A673 (cell line): Measurements from ENCODE around the gene TMEM163. TPM values are rescaled to one million over a fixed set of nuclear protein-coding genes. Genes with fewer than 3 reads are reported as not detected.

Source experiments
- BruUV-seq: library from RNA; stranded (reverse); fragments of 400-500 nt; replicated peaks from 2 replicates; lab custom pipeline; 2021; lab: Mats Ljungman, UMichigan
- CTCF ChIA-PET: fragments of 300-600 bp; sonication (Branson Sonifier 250); formaldehyde crosslinking; loops from one replicate; lab custom pipeline; 2022; ENCODE audit warnings: antibody characterized with exemption; lab: Charles Lee
- POLR2A ChIA-PET: fragments of 300-600 bp; sonication (Branson Sonifier 250); formaldehyde crosslinking; loops from one replicate; lab custom pipeline; 2022; ENCODE audit warnings: antibody characterized with exemption; ENCODE audit not compliant: low non-redundant PET; lab: Charles Lee
- DNase-seq: peaks from one replicate; pipeline ENCODE4 v3.0.0-alpha.2; 2015; ENCODE audit warnings: low spot score
- H3K27ac ChIP-seq: fragments of 200-600 bp; sonication (generic); 2 replicates; pipeline ENCODE4 v1.5.1; 2016; ENCODE audit warnings: mixed run types, low read depth, mild to moderate bottlenecking, mixed read lengths, antibody characterized with exemption, low read length; ENCODE audit not compliant: poor library complexity, severe bottlenecking
- H3K27me3 ChIP-seq: fragments of 200-600 bp; sonication (generic); replicated peaks from 2 replicates; pipeline ENCODE4 v1.6.1; 2017; ENCODE audit warnings: mixed run types, low read depth, mild to moderate bottlenecking, mixed read lengths, antibody characterized with exemption, low read length; ENCODE audit not compliant: insufficient read depth, poor library complexity
- H3K36me3 ChIP-seq: fragments of 200-600 bp; sonication (generic); 2 replicates; pipeline ENCODE4 v1.6.1; 2016; ENCODE audit warnings: mixed run types, mild to moderate bottlenecking, mixed read lengths, antibody characterized with exemption, low read length; ENCODE audit not compliant: insufficient read depth, poor library complexity, severe bottlenecking
- H3K4me1 ChIP-seq: fragments of 200-600 bp; sonication (generic); 2 replicates; pipeline ENCODE4 v1.6.1; 2017; ENCODE audit warnings: mixed run types, mild to moderate bottlenecking, mixed read lengths, antibody characterized with exemption, low read length; ENCODE audit not compliant: insufficient read depth, poor library complexity, severe bottlenecking
- H3K4me3 ChIP-seq: fragments of 200-600 bp; sonication (generic); 2 replicates; pipeline ENCODE4 v1.5.1; 2016; ENCODE audit warnings: low read depth, mixed run types, mild to moderate bottlenecking, mixed read lengths, low read length; ENCODE audit not compliant: poor library complexity, severe bottlenecking
- H3K9me3 ChIP-seq: fragments of 200-600 bp; sonication (generic); 2 replicates; pipeline ENCODE4 v1.6.1; 2016; ENCODE audit warnings: mixed run types, low read depth, mild to moderate bottlenecking, mixed read lengths, antibody characterized with exemption, low read length; ENCODE audit not compliant: poor library complexity, severe bottlenecking
- EZH2 ChIP-seq: fragments of 200-600 bp; sonication (generic); IDR thresholded peaks from 2 replicates; pipeline ENCODE4 v1.6.1; 2017; ENCODE audit warnings: borderline replicate concordance, low read depth, mild to moderate bottlenecking, mixed read lengths, antibody characterized with exemption, low read length; ENCODE audit not compliant: poor library complexity, severe bottlenecking
- intact Hi-C: fragments of 100-400 bp; cut with micrococcal nuclease; formaldehyde crosslinking; loops from one replicate; pipeline ENCODE4 v1.10.0; 2022; ENCODE audit not compliant: unreplicated experiment
- total RNA-seq: library from RNA; stranded (reverse); gene quantifications from 2 replicates; pipeline ENCODE4 v1.2.3, GENCODE V29; 2021
- TF ChIP-seq, protein P1 (sequence below): fragments of 300-800, 200-600 bp; sonication (generic); conservative IDR thresholded peaks from 2 replicates; pipeline ENCODE4 v1.5.1; 2017; ENCODE audit warnings: low read depth, mild to moderate bottlenecking, antibody characterized with exemption, low read length, moderate library complexity, mixed read lengths

TMEM163 gene
- total RNA-seq, 1 experiment from 2014 or later, result not detected

DNA sequence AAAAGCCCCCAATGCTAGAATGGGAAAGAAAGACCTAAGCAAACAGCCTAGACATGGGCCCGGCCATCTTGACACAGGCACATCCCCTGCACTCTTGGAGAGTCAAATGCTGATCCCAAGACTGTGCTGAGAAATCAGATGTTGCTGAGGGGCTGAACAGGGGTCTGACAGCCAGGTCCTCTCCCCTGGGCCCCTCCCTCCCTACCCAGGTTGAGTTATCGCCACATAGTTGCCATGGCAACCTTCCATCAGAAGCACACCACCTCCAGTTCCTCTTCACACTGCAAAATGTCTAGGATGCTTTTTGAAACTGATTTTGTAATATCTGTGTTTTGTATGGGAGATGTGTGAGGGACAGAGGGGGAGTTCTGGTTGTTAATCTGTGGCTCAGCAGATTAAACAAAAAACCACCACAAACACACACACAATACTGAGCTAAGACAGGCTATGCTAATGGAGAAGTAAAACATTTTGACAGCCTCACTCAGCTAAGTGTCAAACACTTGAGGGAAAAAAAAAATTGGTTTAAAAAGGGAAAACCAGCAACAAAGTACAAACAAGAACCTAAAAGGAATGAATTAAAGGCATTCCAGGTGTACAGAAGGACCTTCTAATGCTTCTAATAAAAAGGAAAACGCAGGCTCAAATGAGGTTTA lies 88.2 kb downstream of the TMEM163 start:
- BruUV-seq, result no TSS peak
- Histone ChIP-seq H3K4me1 (no peaks in the 10 kb centered on the region), H3K4me3 (no peak overlapping the region), H3K27ac (no peak overlapping the region), H3K9me3 (no peaks in the 10 kb centered on the region), H3K27me3 (peaks cover 5% of the 10 kb centered on the region), H3K36me3 (no peaks in the 10 kb centered on the region)
- DNase-seq, result no peak
- TF ChIP-seq EZH2, result no peak
- TF ChIP-seq, protein P1, sequence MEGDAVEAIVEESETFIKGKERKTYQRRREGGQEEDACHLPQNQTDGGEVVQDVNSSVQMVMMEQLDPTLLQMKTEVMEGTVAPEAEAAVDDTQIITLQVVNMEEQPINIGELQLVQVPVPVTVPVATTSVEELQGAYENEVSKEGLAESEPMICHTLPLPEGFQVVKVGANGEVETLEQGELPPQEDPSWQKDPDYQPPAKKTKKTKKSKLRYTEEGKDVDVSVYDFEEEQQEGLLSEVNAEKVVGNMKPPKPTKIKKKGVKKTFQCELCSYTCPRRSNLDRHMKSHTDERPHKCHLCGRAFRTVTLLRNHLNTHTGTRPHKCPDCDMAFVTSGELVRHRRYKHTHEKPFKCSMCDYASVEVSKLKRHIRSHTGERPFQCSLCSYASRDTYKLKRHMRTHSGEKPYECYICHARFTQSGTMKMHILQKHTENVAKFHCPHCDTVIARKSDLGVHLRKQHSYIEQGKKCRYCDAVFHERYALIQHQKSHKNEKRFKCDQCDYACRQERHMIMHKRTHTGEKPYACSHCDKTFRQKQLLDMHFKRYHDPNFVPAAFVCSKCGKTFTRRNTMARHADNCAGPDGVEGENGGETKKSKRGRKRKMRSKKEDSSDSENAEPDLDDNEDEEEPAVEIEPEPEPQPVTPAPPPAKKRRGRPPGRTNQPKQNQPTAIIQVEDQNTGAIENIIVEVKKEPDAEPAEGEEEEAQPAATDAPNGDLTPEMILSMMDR, result no peak
- CTCF ChIA-PET, result no interaction called here
- intact Hi-C loops, result no loop called here
- POLR2A ChIA-PET, result no interaction called here

DNA sequence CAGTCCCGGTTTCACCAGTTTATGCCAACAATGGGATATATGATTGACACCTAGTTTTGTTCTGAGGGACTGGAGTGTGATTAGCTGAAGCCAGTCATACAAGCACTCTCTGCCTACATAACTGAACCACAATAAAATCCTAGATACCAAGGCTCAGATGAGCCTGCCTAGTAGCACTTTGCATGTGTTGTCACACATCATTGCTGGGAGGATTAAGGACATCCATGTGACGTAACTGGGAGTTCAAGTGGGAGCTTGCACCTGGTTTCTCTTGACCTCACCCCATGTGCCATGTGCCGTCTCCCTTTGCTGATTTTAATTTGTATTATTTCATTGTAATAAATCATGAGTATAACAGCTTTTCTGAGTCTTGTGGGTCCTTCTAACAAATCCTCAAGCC lies 90.3 kb downstream of the TMEM163 start:
- POLR2A ChIA-PET, result no interaction called here
- Histone ChIP-seq H3K36me3 (no peaks in the 10 kb centered on the region), H3K27ac (no peak overlapping the region), H3K4me1 (no peaks in the 10 kb centered on the region), H3K9me3 (no peaks in the 10 kb centered on the region), H3K27me3 (no peaks in the 10 kb centered on the region), H3K4me3 (no peak overlapping the region)
- no peak for DNase-seq
- intact Hi-C loops, result no loop called here
- BruUV-seq, result no TSS peak
- TF ChIP-seq, protein P1, result no peak
- TF ChIP-seq EZH2, result no peak
- CTCF ChIA-PET, result no interaction called here

DNA sequence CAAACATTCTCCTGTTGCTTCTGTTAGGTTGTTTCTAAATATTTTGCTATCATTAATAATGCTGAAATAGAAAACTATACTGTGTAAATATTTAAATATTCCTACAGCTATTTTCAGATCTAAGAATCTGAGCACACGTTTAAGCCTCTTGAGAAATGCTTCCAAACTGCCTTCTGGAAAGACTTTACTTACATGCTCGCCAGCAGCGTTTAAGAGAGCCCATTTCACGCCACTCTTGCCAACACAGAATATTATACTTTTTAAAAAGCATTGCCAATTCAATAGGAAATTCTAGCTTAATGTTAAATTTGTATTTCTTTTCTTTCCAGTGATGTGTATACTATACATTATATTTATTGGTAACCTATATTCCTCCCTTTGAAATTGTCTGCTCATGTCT lies 92.0 kb downstream of the TMEM163 start:
- H3K4me1 ChIP-seq, result no peaks in the 10 kb centered on the region
- no peak overlapping the region for H3K27ac ChIP-seq
- intact Hi-C loops, result no loop called here
- TF ChIP-seq, protein P1, result no peak
- POLR2A ChIA-PET, result no interaction called here
- no peaks in the 10 kb centered on the region for H3K9me3 ChIP-seq
- H3K27me3 ChIP-seq, result no peaks in the 10 kb centered on the region
- H3K36me3 ChIP-seq, result no peaks in the 10 kb centered on the region
- no peak overlapping the region for H3K4me3 ChIP-seq
- no TSS peak for BruUV-seq
- DNase-seq, result no peak
- CTCF ChIA-PET, result no interaction called here
